ENCODE data around the gene LSM12.
A peak's percentile ranks its signal among the peaks of the same experiment; 100 is the strongest.
"Not testable (repeated sequence)": the region's sequence is repeated elsewhere in the genome, so short reads cannot be mapped to it uniquely, and the experiment has no call there.

Gene LSM12

DNA sequence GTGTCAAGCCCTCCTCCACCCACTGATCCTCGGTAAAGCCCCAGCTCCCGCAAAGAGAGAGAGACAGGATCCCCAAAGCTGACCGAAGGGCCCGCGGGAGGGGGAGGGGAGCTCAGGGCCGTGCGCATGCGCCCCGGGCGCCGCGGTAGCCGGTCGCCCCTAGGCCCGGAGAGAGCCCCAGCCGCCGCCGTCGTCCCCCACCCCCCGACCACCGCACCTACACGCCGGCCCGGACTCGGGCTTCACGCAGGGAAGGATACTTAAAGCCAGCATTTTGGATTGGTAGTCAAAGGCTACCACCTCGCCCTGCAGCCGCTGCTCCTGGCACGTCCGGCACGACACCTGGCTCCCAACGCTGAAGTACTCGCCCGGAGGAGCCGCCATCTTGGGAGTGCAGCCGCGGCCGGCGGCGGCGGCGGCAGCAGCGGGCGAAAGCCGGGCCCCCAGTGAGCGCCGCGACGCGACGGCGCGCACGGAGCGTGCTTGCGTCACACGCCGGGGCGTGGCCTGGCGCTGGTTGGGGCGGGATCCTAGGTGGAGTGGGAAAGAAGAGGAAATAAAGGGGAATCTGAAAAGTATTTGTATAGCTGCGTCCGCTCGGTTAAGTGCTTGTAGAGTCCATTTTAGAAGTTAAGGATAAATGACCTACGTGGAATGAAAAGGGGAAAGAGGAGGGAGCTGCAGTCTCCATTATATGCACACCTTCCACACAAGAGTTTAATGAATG is at the start of gene LSM12:
TSS of gene LSM12 (minus strand) at position 468 of the 727 bp plus-strand sequence. CDS start at position 384, 84 bp downstream.
- peak; percentile 78 for DNase-seq

- no peak for DNase-seq
Measured at GRCh38 chr17:44115585-44116415, 49.3 kb upstream of the LSM12 start.

- no peak for DNase-seq
Measured at GRCh38 chr17:44113868-44114840, 47.7 kb upstream of the LSM12 start.

- no peak for DNase-seq
Measured at GRCh38 chr17:44113382-44113781, 46.9 kb upstream of the LSM12 start.

- DNase-seq, result no peak
Measured at GRCh38 chr17:44112284-44113280, 46.1 kb upstream of the LSM12 start.

- no peak for DNase-seq
Measured at GRCh38 chr17:44111777-44112176, 45.3 kb upstream of the LSM12 start.

DNA sequence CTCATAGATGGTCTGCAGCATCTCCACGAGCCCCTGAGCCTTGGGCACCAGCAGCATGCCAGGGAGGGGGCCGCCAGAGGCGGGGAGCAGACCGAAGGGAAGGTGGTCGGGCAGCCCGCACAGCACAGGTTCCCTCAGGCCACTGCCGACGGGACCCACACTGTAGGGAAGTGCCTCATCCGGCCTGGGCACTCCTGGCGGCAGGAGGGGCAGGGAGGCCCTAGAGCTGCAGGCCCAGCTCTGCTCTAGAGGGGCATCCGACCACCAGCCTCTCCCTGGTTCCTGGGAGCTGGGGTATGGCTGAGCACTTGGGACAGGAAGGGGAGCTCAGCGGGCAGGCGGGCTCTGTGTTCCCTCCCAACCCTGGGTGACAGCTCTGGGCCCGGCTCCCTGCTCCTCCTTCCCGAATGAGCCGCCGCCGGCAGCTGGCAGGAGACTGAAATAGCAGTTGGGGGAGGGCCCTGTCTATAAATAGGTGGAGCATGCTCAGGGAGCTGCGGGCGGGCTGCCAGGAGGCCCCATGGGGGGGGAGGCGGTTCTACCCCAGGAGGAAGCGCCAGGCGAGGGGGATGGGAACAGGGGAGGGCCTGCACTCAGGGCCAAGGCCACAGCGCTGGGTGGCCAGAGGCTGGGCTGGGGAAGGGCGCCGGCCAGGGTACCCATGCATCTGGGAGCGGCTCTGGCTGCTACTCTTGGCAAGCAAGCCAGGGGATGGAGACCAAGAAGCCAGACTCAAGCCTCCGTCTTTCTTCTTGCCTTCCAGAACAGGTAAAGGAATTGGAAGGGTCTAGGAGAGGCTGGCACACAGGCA is 44.6 kb upstream of the LSM12 start:
- peak; percentile 81 for DNase-seq

GRCh38 chr17:44110011-44110686 is 43.7 kb upstream of the LSM12 start:
- DNase-seq, result no peak

DNA sequence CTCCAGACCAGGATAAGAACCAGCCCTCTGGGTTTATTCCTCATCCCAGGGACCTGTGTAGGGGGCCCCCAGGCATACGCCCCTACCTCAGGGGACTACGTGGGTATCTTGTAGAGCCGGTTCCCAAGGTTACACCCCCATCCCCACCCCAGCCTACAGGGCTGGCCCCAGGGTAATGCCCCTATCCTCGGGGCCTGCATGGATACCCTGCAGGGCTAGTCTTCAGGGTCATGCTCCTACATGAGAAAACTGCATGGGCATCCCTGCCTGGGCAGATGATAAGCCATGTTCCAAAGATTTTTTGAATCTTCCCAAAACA is 42.8 kb upstream of the LSM12 start:
- DNase-seq, result no peak

DNA sequence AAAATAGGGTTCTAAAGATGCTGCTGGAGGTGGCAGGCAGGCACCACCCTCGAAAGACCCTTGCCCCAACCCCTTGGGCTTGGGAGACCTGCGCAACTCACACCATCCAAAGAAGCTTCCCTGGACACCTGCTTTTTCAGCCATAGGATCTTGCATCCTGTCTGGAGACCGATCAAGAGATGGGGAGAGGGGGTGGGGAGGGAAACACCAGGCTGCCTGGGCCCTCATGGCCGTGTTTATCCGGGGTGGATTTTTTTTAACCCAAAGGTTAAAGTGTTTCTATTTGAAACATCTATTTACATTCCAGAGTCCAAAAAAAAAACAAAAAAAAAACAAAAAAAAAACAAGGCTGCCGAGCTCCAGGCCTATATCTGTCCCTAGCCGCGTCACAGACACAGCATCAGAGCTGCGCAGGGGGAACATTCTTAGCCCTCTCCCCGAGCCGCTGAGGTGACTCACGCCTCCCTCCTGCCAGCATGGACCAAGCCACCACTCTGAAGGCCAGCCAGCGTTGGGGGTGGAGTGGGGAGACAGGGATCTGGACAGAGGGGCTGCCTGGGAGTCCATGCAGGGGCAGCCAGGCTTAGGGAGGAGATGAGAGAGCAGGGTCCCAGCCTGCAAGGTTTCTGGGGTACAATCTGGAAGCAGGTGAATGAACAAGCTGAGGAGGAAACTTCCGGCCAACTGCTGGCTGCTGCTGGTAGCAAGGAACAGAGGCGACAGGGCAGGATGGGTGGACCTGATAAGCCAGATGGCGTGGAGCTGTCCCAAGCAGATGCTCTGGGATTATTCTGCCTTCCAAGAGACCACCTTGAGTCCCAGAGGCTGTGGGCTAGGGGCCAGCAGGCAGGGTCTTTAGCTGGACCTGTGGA is 42.2 kb upstream of the LSM12 start:
- DNase-seq, result no peak

- no peak for DNase-seq
Measured at GRCh38 chr17:44106801-44107200, 40.3 kb upstream of the LSM12 start.

GRCh38 chr17:44105941-44106340 is 39.5 kb upstream of the LSM12 start:
- no peak for DNase-seq

DNA sequence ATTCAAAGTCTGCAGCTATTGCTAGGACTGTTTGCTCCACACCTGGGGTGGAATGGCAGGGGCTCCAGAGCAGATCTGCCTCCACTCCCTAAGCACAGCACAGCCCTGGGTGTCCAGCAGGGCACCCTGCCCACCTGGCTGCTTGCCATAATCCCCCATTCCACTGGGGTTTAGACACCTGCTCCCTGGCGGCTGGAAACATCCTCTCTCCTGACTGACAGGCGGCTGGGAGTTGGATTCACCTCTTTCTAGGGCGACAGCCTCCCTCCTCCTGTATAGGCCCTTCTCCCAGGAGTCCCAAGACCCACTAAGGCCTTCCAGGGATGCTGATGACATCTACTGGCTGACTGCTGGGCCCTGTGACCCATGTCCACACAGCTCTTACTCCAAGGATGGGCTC is 39.0 kb upstream of the LSM12 start:
- DNase-seq, result no peak

DNA sequence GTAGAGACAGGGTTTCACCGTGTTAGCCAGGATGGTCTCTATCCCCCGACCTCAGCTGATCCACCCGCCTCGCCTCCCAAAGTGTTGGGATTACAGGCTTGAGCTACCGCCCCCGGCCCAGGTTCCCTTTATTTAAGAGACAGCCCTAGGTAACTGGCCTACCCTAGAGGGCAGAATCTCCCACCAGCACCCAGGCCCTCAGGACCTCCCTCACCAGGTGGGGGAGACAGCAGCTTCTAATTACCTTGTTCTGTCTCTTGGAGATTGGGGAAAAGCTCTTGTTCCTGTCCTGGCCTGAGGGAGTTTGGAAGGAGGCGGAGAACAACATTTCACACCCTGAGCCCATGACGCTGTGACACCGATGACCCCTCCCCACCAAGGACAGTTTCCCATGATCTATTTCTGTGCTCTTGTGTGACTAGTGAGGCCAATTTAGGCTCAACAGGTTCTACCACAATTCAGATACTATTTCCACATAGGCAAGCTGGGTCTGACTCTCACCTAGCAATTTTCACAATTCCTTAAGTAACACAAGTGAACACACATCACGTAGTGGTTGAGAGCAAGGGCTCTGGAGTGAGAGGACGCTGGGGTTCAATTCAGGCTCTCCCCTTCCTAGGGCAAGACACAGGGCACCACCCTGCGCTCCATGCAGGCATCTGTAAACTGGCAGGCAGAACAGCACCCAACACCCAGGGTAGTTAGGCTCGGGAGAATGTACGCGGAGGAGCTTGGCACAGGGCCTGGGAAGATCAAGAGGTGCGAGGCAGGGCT is 36.6 kb upstream of the LSM12 start:
- no peak for DNase-seq

DNA sequence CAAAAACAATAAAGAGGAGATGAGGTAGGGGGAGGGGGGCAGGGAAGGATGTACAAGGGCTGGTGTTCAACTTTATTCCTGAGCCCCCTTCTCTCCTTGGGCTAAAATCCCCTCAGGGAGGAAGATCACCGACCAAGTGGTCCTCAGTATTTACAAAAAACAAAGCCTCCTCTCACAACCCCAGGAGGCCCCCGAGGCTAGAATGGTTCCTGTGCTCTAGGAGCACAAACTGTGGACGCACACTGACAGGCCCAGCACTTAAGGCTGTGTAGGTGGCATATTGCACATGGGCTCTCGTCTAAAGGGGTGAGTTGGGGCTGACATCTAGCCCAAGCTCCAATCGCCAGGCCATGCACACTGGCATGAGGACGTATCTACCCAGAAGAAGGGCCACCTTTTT is 35.4 kb upstream of the LSM12 start:
- not testable (repeated sequence) for DNase-seq

DNA sequence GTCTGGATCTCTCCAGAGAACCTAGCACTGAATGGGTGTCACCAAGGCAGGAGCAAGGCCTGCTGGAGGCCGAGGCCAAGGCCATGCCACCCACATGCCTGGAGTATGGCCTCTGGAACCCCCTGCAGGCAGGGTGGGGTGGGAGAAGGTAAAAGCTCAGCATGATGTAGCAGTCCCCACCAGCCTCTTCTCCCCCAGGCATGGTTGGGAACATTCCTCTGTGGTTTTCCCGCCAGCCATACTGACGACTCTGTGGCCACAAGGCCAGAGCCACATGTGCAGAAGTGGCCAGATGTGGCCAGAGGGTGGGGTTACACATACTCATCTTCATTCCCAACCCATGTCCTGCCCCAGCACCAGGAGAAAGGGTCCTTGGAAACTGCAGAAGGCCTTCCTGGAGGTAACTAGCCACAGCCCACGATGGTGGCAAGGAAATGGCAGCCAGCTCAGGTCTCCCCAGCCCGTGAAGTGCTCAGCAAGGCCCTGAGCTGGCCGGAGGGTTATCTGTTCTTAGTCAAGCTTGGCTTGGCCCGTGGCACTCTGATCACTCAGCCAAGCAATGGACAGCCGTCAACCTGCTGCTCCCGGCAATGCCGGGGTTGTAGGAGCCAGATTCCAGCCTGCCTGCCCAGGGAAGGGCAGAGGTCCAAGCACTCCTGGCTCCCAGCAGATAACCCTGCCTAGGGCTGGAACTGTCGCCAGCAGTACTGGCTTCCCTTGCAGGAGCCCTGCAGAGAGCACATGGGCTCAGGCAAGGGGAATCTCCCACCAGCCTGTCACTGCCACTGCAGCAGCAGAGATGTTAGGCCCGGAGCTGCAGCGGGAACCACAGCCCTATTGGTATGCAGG is 30.9 kb upstream of the LSM12 start:
- no peak for DNase-seq

- DNase-seq, result peak; percentile 52
Measured at GRCh38 chr17:44095647-44096496, 29.4 kb upstream of the LSM12 start.
